H1 (cell line): ENCODE measurements around the gene NDC1. TPM values are rescaled to one million over a fixed set of nuclear protein-coding genes. Genes with fewer than 3 reads are reported as not detected.

ENCODE experiments used
- CTCF ChIA-PET: fragments of 300-600 bp; sonication (Branson Sonifier 250); formaldehyde crosslinking; loops from one replicate; lab custom pipeline; 2021; ENCODE audit not compliant: partially characterized antibody; lab: Charles Lee
- POLR2A ChIA-PET: fragments of 300-600 bp; sonication (Branson Sonifier 250); formaldehyde crosslinking; loops from one replicate; lab custom pipeline; 2021; ENCODE audit warnings: inconsistent platforms; ENCODE audit not compliant: partially characterized antibody; lab: Charles Lee
- DNase-seq, 2 experiments: peaks; one replicate each; pipeline versions ENCODE4 v3.0.0 to v3.0.0-alpha.2; 2010 to 2022; ENCODE audit warnings: low spot score in 2 of 2, low read depth in 1 of 2, mixed read lengths in 1 of 2
- FAIRE-seq: peaks from 2 replicates; lab custom pipeline; 2011; peaks lifted over from hg19 to GRCh38; lab: Jason Lieb, UNC
- H2AFZ ChIP-seq: 2 replicates; pipeline ENCODE4 v1.8.1; 2012; ENCODE audit warnings: low read length, inconsistent platforms
- H2AK5ac ChIP-seq: 2 replicates; pipeline ENCODE4 v1.6.1; 2013; ENCODE audit warnings: low read depth, low read length
- H2BK120ac ChIP-seq: replicated peaks from 2 replicates; pipeline ENCODE3; 2013; ENCODE audit warnings: low read depth, low read length, inconsistent platforms
- H2BK12ac ChIP-seq: 2 replicates; pipeline ENCODE4 v1.6.1; 2013; ENCODE audit warnings: low read depth, low read length
- H2BK15ac ChIP-seq: 2 replicates; pipeline ENCODE4 v1.6.1; 2013; ENCODE audit warnings: low read length
- H2BK20ac ChIP-seq: 2 replicates; pipeline ENCODE4 v1.6.1; 2013; ENCODE audit warnings: low read length
- H2BK5ac ChIP-seq: 2 replicates; pipeline ENCODE4 v1.6.1; 2013; ENCODE audit warnings: low read depth, low read length
- H3K14ac ChIP-seq: 2 replicates; pipeline ENCODE4 v1.6.1; 2013; ENCODE audit warnings: inconsistent platforms; ENCODE audit not compliant: insufficient read length
- H3K18ac ChIP-seq: 2 replicates; pipeline ENCODE4 v1.6.1; 2013; ENCODE audit warnings: low read length; ENCODE audit errors: extremely low read depth
- H3K23ac ChIP-seq: 2 replicates; pipeline ENCODE4 v1.6.1; 2013; ENCODE audit warnings: inconsistent platforms; ENCODE audit not compliant: insufficient read length
- H3K23me2 ChIP-seq: 2 replicates; pipeline ENCODE4 v1.6.1; 2013; ENCODE audit warnings: low read depth, low read length
- H3K27ac ChIP-seq: 2 replicates; pipeline ENCODE4 v1.6.1; 2011; ENCODE audit warnings: low read depth, low read length, inconsistent platforms
- H3K27me3 ChIP-seq, 4 experiments: replicated peaks in 1 of 4; 1 replicate in 1 of 4; 2 replicates in 3 of 4; pipeline versions ENCODE4 v1.6.1 to v1.8.1; 2011 to 2013; ENCODE audit warnings: low read length in 3 of 4, mild to moderate bottlenecking in 3 of 4, inconsistent platforms in 2 of 4, mixed read lengths in 2 of 4, moderate library complexity in 1 of 4; ENCODE audit not compliant: control insufficient read depth in 3 of 4, insufficient read depth in 3 of 4; ENCODE audit errors: extremely low read depth in 1 of 4
- H3K36me3 ChIP-seq, 4 experiments: 2 replicates each; pipeline versions ENCODE4 v1.6.1 to v1.8.1; 2011 to 2013; ENCODE audit warnings: mild to moderate bottlenecking in 4 of 4, low read length in 3 of 4, moderate library complexity in 2 of 4, control low read depth in 1 of 4, inconsistent platforms in 1 of 4; ENCODE audit not compliant: insufficient read depth in 4 of 4, control insufficient read depth in 2 of 4
- H3K4ac ChIP-seq: replicated peaks from 2 replicates; pipeline ENCODE3; 2013; ENCODE audit warnings: low read length, low read depth, mixed read lengths, inconsistent platforms; ENCODE audit not compliant: insufficient read length
- H3K4me1 ChIP-seq, 4 experiments: replicated peaks in 1 of 4; 1 replicate in 1 of 4; 2 replicates in 3 of 4; pipeline versions ENCODE4 v1.6.1 to v1.8.1; 2011 to 2013; ENCODE audit warnings: low read length in 3 of 4, inconsistent platforms in 2 of 4, mixed read lengths in 1 of 4; ENCODE audit not compliant: insufficient read depth in 4 of 4, control insufficient read depth in 3 of 4
- H3K4me2 ChIP-seq, 2 experiments: 2 replicates each; pipeline versions ENCODE4 v1.6.1 to v1.8.1; 2011 to 2013; ENCODE audit warnings: low read depth in 2 of 2, low read length in 2 of 2, control low read depth in 1 of 2, inconsistent platforms in 1 of 2, mild to moderate bottlenecking in 1 of 2; ENCODE audit not compliant: insufficient read depth in 1 of 2
- H3K4me3 ChIP-seq, 4 experiments: fragments of 200-600, 300-600 bp in 1 of 4; sonication (generic), shearing (Covaris generic), sonication (Bioruptor Twin) in 1 of 4; 2 replicates each; pipeline versions ENCODE4 v1.5.1 to v1.8.1; 2011 to 2016; ENCODE audit warnings: low read length in 4 of 4, low read depth in 3 of 4, control low read depth in 2 of 4, inconsistent platforms in 2 of 4, mild to moderate bottlenecking in 2 of 4, mixed read lengths in 1 of 4, moderate library complexity in 1 of 4; ENCODE audit not compliant: insufficient read depth in 2 of 4; ENCODE audit errors: extremely low read depth in 1 of 4
- H3K56ac ChIP-seq: replicated peaks from 2 replicates; pipeline ENCODE3; 2013; ENCODE audit warnings: low read depth, mild to moderate bottlenecking, mixed read lengths, low read length, inconsistent platforms; ENCODE audit not compliant: insufficient read length
- H3K79me1 ChIP-seq: 2 replicates; pipeline ENCODE4 v1.6.1; 2013; ENCODE audit warnings: low read depth, low read length, control low read depth
- H3K79me2 ChIP-seq, 2 experiments: 2 replicates each; pipeline versions ENCODE4 v1.6.1 to v1.8.1; 2012 to 2013; ENCODE audit warnings: low read length in 2 of 2, mild to moderate bottlenecking in 2 of 2, inconsistent platforms in 1 of 2; ENCODE audit not compliant: insufficient read depth in 2 of 2, control insufficient read depth in 1 of 2
- H3K9ac ChIP-seq, 4 experiments: replicated peaks in 1 of 4; 1 replicate in 1 of 4; 2 replicates in 3 of 4; pipeline versions ENCODE4 v1.6.1 to v1.8.1; 2011 to 2013; ENCODE audit warnings: low read depth in 3 of 4, low read length in 3 of 4, control low read depth in 2 of 4, mild to moderate bottlenecking in 2 of 4, moderate library complexity in 2 of 4, inconsistent platforms in 1 of 4; ENCODE audit errors: extremely low read depth in 1 of 4
- H3K9me3 ChIP-seq, 2 experiments: 2 replicates each; pipeline versions ENCODE4 v1.6.1 to v1.8.1; 2012 to 2013; ENCODE audit warnings: mild to moderate bottlenecking in 2 of 2, moderate library complexity in 2 of 2, control low read depth in 1 of 2, inconsistent platforms in 1 of 2, low read depth in 1 of 2, low read length in 1 of 2, mixed read lengths in 1 of 2; ENCODE audit not compliant: insufficient read depth in 2 of 2
- H4K20me1 ChIP-seq, 2 experiments: replicated peaks in 1 of 2; 2 replicates each; pipeline versions ENCODE3 to v1.8.1; 2011 to 2013; ENCODE audit warnings: inconsistent platforms in 2 of 2, low read length in 2 of 2, mild to moderate bottlenecking in 1 of 2; ENCODE audit not compliant: insufficient read depth in 2 of 2, control insufficient read depth in 1 of 2
- H4K5ac ChIP-seq: 2 replicates; pipeline ENCODE4 v1.6.1; 2013; ENCODE audit warnings: low read length, low read depth, mixed read lengths, inconsistent platforms; ENCODE audit not compliant: insufficient read length
- H4K8ac ChIP-seq: 2 replicates; pipeline ENCODE4 v1.8.0; 2013; ENCODE audit warnings: mild to moderate bottlenecking, moderate library complexity, low read length, inconsistent platforms; ENCODE audit not compliant: insufficient read depth; ENCODE audit errors: extremely low read depth
- H4K91ac ChIP-seq: replicated peaks from 2 replicates; pipeline ENCODE3; 2013; ENCODE audit warnings: low read length, mixed read lengths, inconsistent platforms; ENCODE audit not compliant: insufficient read length
- ASH2L ChIP-seq: fragments of 200-600, 300-600 bp; sonication (generic); IDR thresholded peaks from one replicate; pipeline ENCODE4 v1.7.1; 2017; ENCODE audit warnings: low read length
- BACH1 ChIP-seq: IDR thresholded peaks from 2 replicates; pipeline ENCODE4 v1.6.1; 2012; ENCODE audit warnings: low read length, improper control_type of control experiment
- CBX8 ChIP-seq: fragments of 300-800, 300-1000 bp; sonication (generic); IDR thresholded peaks from 2 replicates; pipeline ENCODE4 v1.7.1; 2016; ENCODE audit warnings: low read depth, low read length, borderline replicate concordance
- CTCF ChIP-seq, 3 experiments: IDR thresholded peaks; 1 replicate in 2 of 3; 2 replicates in 1 of 3; pipeline versions ENCODE4 v1.5.1 to v1.6.1; 2011; ENCODE audit warnings: low read length in 3 of 3, mild to moderate bottlenecking in 3 of 3, inconsistent platforms in 2 of 3, low read depth in 1 of 3, moderate library complexity in 1 of 3; ENCODE audit not compliant: insufficient read depth in 1 of 3; ENCODE audit errors: control extremely low read depth in 1 of 3
- MAX ChIP-seq: IDR thresholded peaks from 2 replicates; pipeline ENCODE4 v1.6.1; 2012; ENCODE audit warnings: inconsistent platforms
- PHF8 ChIP-seq: fragments of 200-600 bp; sonication (generic); conservative IDR thresholded peaks from 2 replicates; pipeline ENCODE4 v1.7.1; 2012; ENCODE audit warnings: low read depth, mild to moderate bottlenecking, inconsistent platforms, low read length, moderate library complexity
- POLR2A ChIP-seq, 2 experiments: IDR thresholded peaks; 1 replicate in 1 of 2; 2 replicates in 1 of 2; pipeline ENCODE4 v1.6.1; 2011; ENCODE audit warnings: low read depth in 2 of 2, low read length in 2 of 2, mild to moderate bottlenecking in 2 of 2; ENCODE audit errors: control extremely low read depth in 1 of 2
- SAP30 ChIP-seq: fragments of 300-600 bp; sonication (generic); IDR thresholded peaks from 2 replicates; pipeline ENCODE4 v1.7.1; 2012; ENCODE audit warnings: low read length, moderate library complexity, mild to moderate bottlenecking, inconsistent platforms; ENCODE audit not compliant: insufficient read depth, insufficient replicate concordance
- SIX5 ChIP-seq: IDR thresholded peaks from 2 replicates; pipeline ENCODE4 v1.6.1; 2011; ENCODE audit warnings: mild to moderate bottlenecking, low read depth, low read length
- USF2 ChIP-seq: IDR thresholded peaks from 2 replicates; pipeline ENCODE4 v1.6.1; 2011; ENCODE audit warnings: low read length, improper control_type of control experiment
- WGBS, 2 experiments: shearing (Covaris generic) in 1 of 2; methylation state at CpG; one replicate each; pipeline versions ENCODE4 v1.1.6 to v1.1.7; 2013 to 2015; ENCODE audit warnings: low lambda C conversion rate in 2 of 2, mixed read lengths in 2 of 2, inconsistent platforms in 1 of 2, low coverage in 1 of 2, missing lambda C conversion rate in 1 of 2; ENCODE audit not compliant: insufficient replicate concordance in 2 of 2, insufficient coverage in 1 of 2, insufficient read length in 1 of 2; ENCODE audit errors: extremely low coverage in 1 of 2, missing lambda C conversion rate in 1 of 2; 5-methylcytosine and 5-hydroxymethylcytosine counted together
- polyA plus RNA-seq, 7 experiments: library from polyadenylated mRNA; depleted of rRNA in 3 of 7; stranded (reverse) in 5 of 7; unstranded in 2 of 7; fragments of >200 nt in 5 of 7; fragments of 200-250 nt in 2 of 7; gene quantifications; 1 replicate in 5 of 7; 2 replicates in 1 of 7; 4 replicates in 1 of 7; pipeline versions ENCODE4 v1.2.1 to v1.2.3, GENCODE V29; 2011 to 2013; ENCODE audit warnings: missing spikeins in 2 of 7, mixed read lengths in 2 of 7
- total RNA-seq: library from RNA; stranded (reverse); fragmentation: NEBNext Ultra II Directional; extraction: Animal tissue kit (Norgen Biotek cat#: 25700); gene quantifications from 2 replicates; pipeline ENCODE4 v1.2.1, GENCODE V29; 2021

Gene NDC1
- total and polyA plus RNA-seq, 2 of the 8 experiments (the other 6 are each of a cell fraction or from before 2014, with no cell fraction given): 62.9 to 66.1 TPM

DNA sequence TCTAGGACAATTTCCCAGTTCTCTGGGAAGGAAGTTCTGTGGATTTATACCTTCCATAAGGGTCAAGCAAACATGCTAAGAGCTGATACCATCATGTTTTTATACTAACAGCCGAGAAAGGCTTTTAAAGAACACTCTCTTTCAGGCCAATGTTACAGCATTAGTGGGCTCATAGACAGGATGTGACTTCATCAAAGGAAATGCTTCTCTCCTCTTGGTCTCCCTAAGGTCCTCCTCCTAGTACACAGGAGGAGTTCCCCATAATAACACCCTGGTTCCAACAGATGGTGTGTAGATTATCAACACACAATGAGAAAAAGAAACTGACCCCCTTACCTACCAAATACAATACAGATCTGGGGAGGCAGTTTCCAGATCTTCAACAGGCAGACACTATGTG lies 72.4 kb downstream of the NDC1 start:
- CTCF ChIA-PET: interaction anchor here (1.0 to 4.1 kb wide), 3 partner anchors 9 to 281 kb away, joined by 3 to 23 read pairs (median 6); no protein-coding TSS in a partner anchor
- H3K9me3 ChIP-seq: no peaks in the 10 kb centered on the region
- no peak for TF ChIP-seq BACH1
- no peak for TF ChIP-seq MAX
- no peak for TF ChIP-seq CBX8
- no peak for TF ChIP-seq USF2
- TF ChIP-seq SIX5: no peak
- no peak for TF ChIP-seq SAP30
- no peak for TF ChIP-seq POLR2A (IDR thresholded peaks at IDR 0.05; ENCODE audit: control extremely low read depth in 1 of 2, low read depth in 2 of 2, low read length in 2 of 2)
- no peak for TF ChIP-seq ASH2L
- TF ChIP-seq CTCF (IDR thresholded peaks at IDR 0.05; ENCODE audit: control extremely low read depth in 1 of 3, insufficient read depth in 1 of 3, low read depth in 1 of 3, low read length in 3 of 3): no peak
- no peak for TF ChIP-seq PHF8

More for the DNA sequence above, 72.4 kb downstream of the NDC1 start:
- POLR2A ChIA-PET: interaction anchor here (1.1 kb wide), 1 partner anchor 11 kb away, joined by 3 read pairs; no protein-coding TSS in a partner anchor
- DNase-seq (no peak), FAIRE-seq (no peak)
- H3K27me3 ChIP-seq: no peaks in the 10 kb centered on the region
- no peaks in the 10 kb centered on the region; a peak in 1 of 7 replicates for H3K4me1 ChIP-seq
- H2BK12ac ChIP-seq: no peak overlapping the region
- H3K4ac ChIP-seq: no peak overlapping the region
- H3K9ac ChIP-seq: no peak overlapping the region
- H2AK5ac ChIP-seq: no peak overlapping the region
- H3K36me3 ChIP-seq: peaks cover 2 to 25% (median 8%) of the 10 kb centered on the region in 4 experiments; a peak in 4 of 8 replicates
- no peak overlapping the region for H2BK5ac ChIP-seq
- no peak overlapping the region for H3K4me3 ChIP-seq
- H3K14ac ChIP-seq: no peak overlapping the region
- H2BK20ac ChIP-seq: no peak overlapping the region
- no peak overlapping the region for H3K4me2 ChIP-seq
- no peak overlapping the region for H3K27ac ChIP-seq
- H3K79me1 ChIP-seq: no peaks in the 10 kb centered on the region
- H4K91ac ChIP-seq: no peak overlapping the region
- H3K18ac ChIP-seq: no peak overlapping the region
- no peaks in the 10 kb centered on the region for H3K79me2 ChIP-seq
- 93% methylated on average over 1 of the region's 1 CpG; no CpG with 5 or more reads in 1 of the 2 experiments for WGBS, 2 experiments
- no peaks in the 10 kb centered on the region for H4K20me1 ChIP-seq
- no peak overlapping the region for H2AFZ ChIP-seq
- no peak overlapping the region for H3K23ac ChIP-seq
- no peak overlapping the region for H4K8ac ChIP-seq
- H3K56ac ChIP-seq: no peak overlapping the region
- no peak overlapping the region for H4K5ac ChIP-seq
- no peak overlapping the region for H2BK120ac ChIP-seq
- no peak overlapping the region for H2BK15ac ChIP-seq
- no peaks in the 10 kb centered on the region for H3K23me2 ChIP-seq
